Suprapubic skin (tissue), 4 donors: ENCODE results near the gene TFDP1. TPM values are rescaled to one million over a fixed set of nuclear protein-coding genes. Genes with fewer than 3 reads are reported as not detected.
A peak's percentile ranks its signal among the peaks of the same experiment; 100 is the strongest.

Source experiments
- DNase-seq, 2 donors: peaks; one replicate each; pipeline ENCODE4 v3.0.0-alpha.2; 2019; ENCODE audit warnings: low spot score in 2 of 2
- H3K27ac ChIP-seq: fragments of 200-600 bp; sonication (generic); one replicate; pipeline ENCODE4 v1.5.1; 2019
- H3K27me3 ChIP-seq: fragments of 200-600 bp; sonication (generic); one replicate; pipeline ENCODE4 v1.5.1; 2019
- H3K36me3 ChIP-seq: fragments of 200-600 bp; sonication (generic); one replicate; pipeline ENCODE4 v1.5.1; 2019
- H3K4me1 ChIP-seq: fragments of 200-600 bp; sonication (generic); one replicate; pipeline ENCODE4 v1.5.1; 2019
- H3K4me3 ChIP-seq: fragments of 200-600 bp; sonication (generic); one replicate; pipeline ENCODE4 v1.5.1; 2019; ENCODE audit warnings: mild to moderate bottlenecking
- H3K9me3 ChIP-seq: fragments of 200-600 bp; sonication (generic); one replicate; pipeline ENCODE4 v1.5.1; 2019
- CTCF ChIP-seq, 2 donors: fragments of 200-600 bp in 1 of 2; fragments of 450-650 bp in 1 of 2; sonication (generic) in 1 of 2; IDR thresholded peaks; one replicate each; pipeline ENCODE4 v1.5.1; 2016 to 2019; ENCODE audit warnings: antibody characterized with exemption in 2 of 2, mild to moderate bottlenecking in 1 of 2, moderate library complexity in 1 of 2
- EP300 ChIP-seq: sonication (generic); formaldehyde crosslinking; IDR thresholded peaks from one replicate; pipeline ENCODE4 v1.6.1; 2017; ENCODE audit warnings: antibody characterized with exemption
- POLR2A ChIP-seq, 2 donors: fragments of 450-650 bp; IDR thresholded peaks; one replicate each; pipeline ENCODE4 v1.6.1; 2017; ENCODE audit warnings: antibody characterized with exemption in 2 of 2, mild to moderate bottlenecking in 2 of 2, moderate library complexity in 2 of 2
- POLR2AphosphoS5 ChIP-seq, 3 donors: sonication (generic); formaldehyde crosslinking; IDR thresholded peaks; one replicate each; pipeline ENCODE4 v1.6.1; 2017; ENCODE audit warnings: antibody characterized with exemption in 3 of 3
- WGBS: methylation state at CpG from one replicate; pipeline ENCODE4 v1.1.5; 2018; 5-methylcytosine and 5-hydroxymethylcytosine counted together
- total RNA-seq, 4 donors: library from RNA; depleted of rRNA; stranded (reverse); fragments of >200 nt; gene quantifications; one replicate each; pipeline ENCODE4 v1.1.0, GENCODE V29; 2016

The TFDP1 gene
- total RNA-seq, 4 donors from 2014 or later, result 47.5 to 63.3 (median 52.0) TPM

GRCh38 chr13:113636266-113636963 is 51.9 kb downstream of the TFDP1 start:
- TF ChIP-seq CTCF (IDR thresholded peaks at IDR 0.05), result no peak
- TF ChIP-seq POLR2A (IDR thresholded peaks at IDR 0.05), result no peak
- no peak for TF ChIP-seq EP300
- TF ChIP-seq POLR2AphosphoS5 (IDR thresholded peaks at IDR 0.05), result no peak
- Histone ChIP-seq H3K4me3 (no peak overlapping the region), H3K27ac (no peak overlapping the region), H3K4me1 (no peaks in the 10 kb centered on the region), H3K27me3 (no peaks in the 10 kb centered on the region), H3K9me3 (peaks cover 4% of the 10 kb centered on the region), H3K36me3 (peaks cover 96% of the 10 kb centered on the region)
- whole genome bisulfite sequencing, result 93% methylated on average over 18 of the region's 24 CpGs
- DNase-seq, result peak; percentile 28 to 70

- peaks cover 93% of the 10 kb centered on the region for H3K36me3 ChIP-seq
- peak in 1 of 2 donors; percentile 54 for DNase-seq
- no peak overlapping the region for H3K27ac ChIP-seq
- no peaks in the 10 kb centered on the region for H3K27me3 ChIP-seq
- H3K9me3 ChIP-seq, result peaks cover 10% of the 10 kb centered on the region
- H3K4me1 ChIP-seq, result no peaks in the 10 kb centered on the region
- 95% methylated on average over 26 of the region's 30 CpGs for WGBS
- H3K4me3 ChIP-seq, result no peak overlapping the region
- no peak for TF ChIP-seq POLR2AphosphoS5 (IDR thresholded peaks at IDR 0.05)
- TF ChIP-seq CTCF (IDR thresholded peaks at IDR 0.05), result no peak
- TF ChIP-seq EP300, result no peak
- TF ChIP-seq POLR2A (IDR thresholded peaks at IDR 0.05), result no peak
Measured at GRCh38 chr13:113637262-113638160, 53.0 kb downstream of the TFDP1 start.

GRCh38 chr13:113638173-113638746 is 53.7 kb downstream of the TFDP1 start:
- WGBS, result 96% methylated on average over 37 of the region's 37 CpGs

GRCh38 chr13:113638806-113639205 is 54.3 kb downstream of the TFDP1 start:
- Histone ChIP-seq H3K27me3 (no peaks in the 10 kb centered on the region), H3K9me3 (peaks cover 10% of the 10 kb centered on the region), H3K4me1 (no peaks in the 10 kb centered on the region), H3K4me3 (no peak overlapping the region), H3K27ac (no peak overlapping the region), H3K36me3 (peaks cover 80% of the 10 kb centered on the region)
- no peak for TF ChIP-seq POLR2AphosphoS5 (IDR thresholded peaks at IDR 0.05)
- TF ChIP-seq POLR2A (IDR thresholded peaks at IDR 0.05), result no peak
- no peak for TF ChIP-seq EP300
- no peak for TF ChIP-seq CTCF (IDR thresholded peaks at IDR 0.05)
- peak in 1 of 2 donors; percentile 20 for DNase-seq
- 91% methylated on average over 8 of the region's 8 CpGs for WGBS

More at GRCh38 chr13:113638173-113638746, 53.7 kb downstream of the TFDP1 start:
- Histone ChIP-seq H3K4me1 (no peaks in the 10 kb centered on the region), H3K9me3 (peaks cover 10% of the 10 kb centered on the region), H3K36me3 (peaks cover 85% of the 10 kb centered on the region), H3K4me3 (no peak overlapping the region), H3K27me3 (no peaks in the 10 kb centered on the region), H3K27ac (no peak overlapping the region)
- DNase-seq, result peak in 1 of 2 donors; percentile 56
- TF ChIP-seq POLR2AphosphoS5 (IDR thresholded peaks at IDR 0.05), result no peak
- TF ChIP-seq POLR2A (IDR thresholded peaks at IDR 0.05), result no peak
- no peak for TF ChIP-seq CTCF (IDR thresholded peaks at IDR 0.05)
- no peak for TF ChIP-seq EP300
